ENCODE data around the gene ISL2. TPM values are rescaled to one million over a fixed set of nuclear protein-coding genes. Genes with fewer than 3 reads are reported as not detected.

The ISL2 gene
- total RNA-seq, 4 donors from 2014 or later = 0.24 to 1.1 (median 0.75) TPM; not detected in 1

GRCh38 chr15:76334438-76335306 lies 1.9 kb upstream of the ISL2 start:
- ATAC-seq (ENCODE audit: low FRiP score) (no peak), DNase-seq (ENCODE audit: low spot score) (no peak)
- TF ChIP-seq, protein P1, sequence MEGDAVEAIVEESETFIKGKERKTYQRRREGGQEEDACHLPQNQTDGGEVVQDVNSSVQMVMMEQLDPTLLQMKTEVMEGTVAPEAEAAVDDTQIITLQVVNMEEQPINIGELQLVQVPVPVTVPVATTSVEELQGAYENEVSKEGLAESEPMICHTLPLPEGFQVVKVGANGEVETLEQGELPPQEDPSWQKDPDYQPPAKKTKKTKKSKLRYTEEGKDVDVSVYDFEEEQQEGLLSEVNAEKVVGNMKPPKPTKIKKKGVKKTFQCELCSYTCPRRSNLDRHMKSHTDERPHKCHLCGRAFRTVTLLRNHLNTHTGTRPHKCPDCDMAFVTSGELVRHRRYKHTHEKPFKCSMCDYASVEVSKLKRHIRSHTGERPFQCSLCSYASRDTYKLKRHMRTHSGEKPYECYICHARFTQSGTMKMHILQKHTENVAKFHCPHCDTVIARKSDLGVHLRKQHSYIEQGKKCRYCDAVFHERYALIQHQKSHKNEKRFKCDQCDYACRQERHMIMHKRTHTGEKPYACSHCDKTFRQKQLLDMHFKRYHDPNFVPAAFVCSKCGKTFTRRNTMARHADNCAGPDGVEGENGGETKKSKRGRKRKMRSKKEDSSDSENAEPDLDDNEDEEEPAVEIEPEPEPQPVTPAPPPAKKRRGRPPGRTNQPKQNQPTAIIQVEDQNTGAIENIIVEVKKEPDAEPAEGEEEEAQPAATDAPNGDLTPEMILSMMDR (IDR thresholded peaks at IDR 0.05) = no peak

DNA sequence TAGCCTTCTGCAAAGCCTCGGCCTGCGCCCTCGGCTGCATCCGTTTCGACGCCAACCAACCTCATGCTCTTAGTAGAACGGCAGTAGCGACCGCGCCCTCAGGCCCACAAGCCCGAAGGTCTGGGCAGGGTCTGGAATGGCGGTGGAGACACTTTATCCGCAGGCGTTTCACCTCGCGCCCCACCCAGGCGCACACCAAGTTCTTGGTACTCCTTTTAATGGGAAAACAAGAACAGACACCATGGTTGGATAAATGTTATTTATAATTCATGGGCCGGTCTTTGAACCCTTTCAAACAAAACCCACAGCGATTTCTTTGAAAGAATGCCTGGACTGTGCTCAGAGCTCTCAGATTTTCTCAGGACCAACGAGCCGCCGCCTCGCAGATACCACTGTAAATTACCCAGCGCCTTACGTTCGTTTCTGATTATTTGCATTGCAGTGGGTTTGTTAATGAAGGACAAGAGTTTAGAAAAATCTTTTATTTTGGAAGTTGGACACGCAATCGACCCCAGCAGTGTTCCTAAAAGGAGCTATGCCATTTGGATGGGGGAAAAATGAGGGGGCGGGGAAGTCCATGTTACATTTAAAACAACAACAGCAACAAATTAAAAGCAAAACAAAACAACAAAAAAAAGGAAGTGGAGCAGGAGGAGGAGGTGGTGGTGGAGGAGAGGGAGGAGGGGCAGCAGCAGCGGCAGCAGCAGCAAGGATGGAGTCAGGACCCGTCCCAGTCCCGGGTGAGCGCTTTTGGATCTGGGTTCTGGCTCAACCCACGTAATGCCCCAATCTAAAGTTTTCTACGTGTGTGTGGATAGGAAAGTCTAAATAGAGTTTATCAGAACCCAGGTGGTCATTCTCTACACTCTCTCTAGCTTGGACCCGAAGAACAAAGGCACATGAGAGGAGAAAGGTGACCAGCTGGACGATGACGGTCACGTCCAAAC lies 993 bp upstream of the ISL2 start:
- ATAC-seq (ENCODE audit: low FRiP score) = no peak
- no peak for DNase-seq (ENCODE audit: low spot score)
- TF ChIP-seq, protein P1 (IDR thresholded peaks at IDR 0.05) = no peak

DNA sequence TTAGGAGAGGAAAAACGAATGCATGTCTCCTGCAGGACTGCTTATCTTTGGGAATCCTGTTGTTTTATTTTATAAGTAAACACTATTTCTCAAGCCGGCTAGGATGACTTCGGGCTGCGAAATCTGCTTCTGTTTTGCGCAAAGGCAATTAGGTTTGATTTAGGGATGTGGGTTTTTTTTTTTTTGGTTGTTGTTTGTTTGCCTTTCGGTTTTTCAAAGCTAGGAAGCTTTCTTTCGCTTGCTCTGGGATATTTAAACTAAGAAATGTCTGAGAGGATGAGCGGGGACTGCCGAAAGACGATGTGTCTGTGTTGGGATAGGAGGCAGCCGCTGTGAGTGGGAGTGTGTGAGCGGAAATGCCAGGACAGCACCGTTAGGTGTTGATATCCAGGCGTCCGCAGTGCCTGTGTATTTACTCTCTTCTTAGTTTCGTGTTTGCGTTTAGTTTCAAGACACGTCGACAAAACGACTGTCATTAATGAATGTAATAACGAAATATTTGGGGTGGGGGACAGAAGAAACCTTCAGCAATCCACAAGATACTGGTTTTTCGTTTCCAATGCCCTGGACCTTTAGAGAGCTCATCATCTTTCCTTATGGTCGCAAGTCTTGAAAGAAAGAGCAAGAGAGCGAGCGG lies 604 bp downstream of the ISL2 start:
- DNase-seq (ENCODE audit: low spot score) (no peak), ATAC-seq (ENCODE audit: low FRiP score) (no peak)
- TF ChIP-seq, protein P1 (IDR thresholded peaks at IDR 0.05) = no peak

DNA sequence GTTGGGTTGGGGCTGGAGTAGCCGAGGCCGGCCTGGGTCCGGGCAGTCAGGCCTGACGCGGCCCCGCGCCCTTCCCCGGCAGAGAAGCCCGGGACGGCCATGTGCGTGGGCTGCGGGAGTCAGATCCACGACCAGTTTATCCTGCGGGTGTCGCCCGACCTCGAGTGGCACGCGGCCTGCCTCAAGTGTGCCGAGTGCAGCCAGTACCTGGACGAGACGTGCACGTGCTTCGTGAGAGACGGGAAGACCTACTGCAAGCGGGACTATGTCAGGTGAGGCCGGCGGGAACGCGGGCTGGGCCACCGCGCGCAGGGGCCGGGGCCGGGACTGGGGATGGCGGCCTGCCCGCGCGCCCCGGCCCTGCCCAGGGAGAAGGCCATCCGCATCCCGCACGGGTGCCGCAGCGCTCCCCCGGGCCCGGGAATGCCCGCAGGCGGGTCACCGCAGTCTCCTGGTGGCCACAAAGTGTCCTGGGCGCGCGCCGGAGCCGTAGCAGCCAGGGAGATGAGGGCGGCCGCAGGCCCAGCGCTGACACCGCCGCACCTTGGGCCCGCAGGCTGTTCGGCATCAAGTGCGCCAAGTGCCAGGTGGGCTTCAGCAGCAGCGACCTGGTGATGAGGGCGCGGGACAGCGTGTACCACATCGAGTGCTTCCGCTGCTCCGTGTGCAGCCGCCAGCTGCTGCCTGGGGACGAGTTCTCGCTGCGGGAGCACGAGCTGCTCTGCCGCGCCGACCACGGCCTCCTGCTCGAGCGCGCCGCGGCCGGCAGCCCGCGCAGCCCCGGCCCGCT lies 1.3 kb downstream of the ISL2 start:
- DNase-seq (ENCODE audit: low spot score) (no peak), ATAC-seq (ENCODE audit: low FRiP score) (no peak)
- TF ChIP-seq, protein P1 (IDR thresholded peaks at IDR 0.05) = no peak

DNA sequence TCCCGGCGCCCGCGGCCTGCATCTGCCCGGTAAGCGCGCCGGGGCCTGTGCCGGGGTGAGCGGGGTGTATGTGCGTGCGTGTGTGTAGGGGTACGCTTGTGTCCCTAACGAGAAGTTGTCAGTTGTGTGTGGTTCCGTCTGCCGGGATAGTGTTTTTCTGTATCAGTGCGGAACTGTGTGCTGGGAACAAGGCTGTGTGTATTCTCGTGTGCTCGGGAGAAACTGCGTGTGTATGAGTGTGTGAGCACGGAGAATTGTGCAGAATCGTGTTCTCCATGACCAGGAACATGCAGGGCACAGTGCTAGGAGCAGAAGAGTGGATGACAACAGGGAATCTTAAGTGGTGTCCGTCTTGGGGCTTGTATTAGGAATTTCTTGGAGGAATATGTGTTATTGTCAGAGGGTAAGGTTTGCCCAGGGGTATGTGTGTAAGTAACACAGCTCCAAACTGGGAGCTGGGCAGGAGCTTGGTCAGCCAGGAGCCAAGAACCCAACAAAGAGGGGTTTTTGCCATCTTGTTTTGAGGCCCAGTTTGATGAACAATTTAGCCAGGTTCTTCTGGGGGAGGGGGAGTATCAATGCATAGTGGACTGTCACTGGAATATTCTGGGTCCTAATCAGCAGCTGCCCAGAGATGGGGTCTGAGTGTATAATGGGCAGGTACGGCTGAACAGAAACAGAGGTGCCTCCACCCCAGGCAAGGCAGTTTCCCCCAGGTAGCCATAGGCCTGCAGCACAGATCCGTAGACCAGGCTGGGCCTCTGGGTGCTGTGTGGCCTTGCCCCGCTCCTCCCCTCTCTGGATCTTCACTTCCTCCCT lies 2.1 kb downstream of the ISL2 start:
- TF ChIP-seq, protein P1 (IDR thresholded peaks at IDR 0.05) = no peak
- ATAC-seq (ENCODE audit: low FRiP score) (no peak), DNase-seq (ENCODE audit: low spot score) (no peak)
